Embryonic facial prominence (tissue), 1 donor: ENCODE data around the gene ABO.
"Not testable (repeated sequence)": the region's sequence is repeated elsewhere in the genome, so short reads cannot be mapped to it uniquely, and the experiment has no call there.

Experiments used
- DNase-seq: peaks from one replicate; pipeline ENCODE4 v3.0.0-alpha.2; 2016; ENCODE audit errors: extremely low spot score

ABO gene

GRCh38 chr9:133205996-133206931 lies 68.7 kb downstream of the ABO start:
- DNase-seq, result no peak

- not testable (repeated sequence) for DNase-seq
These were observed 69.5 kb downstream of the ABO start for GRCh38 chr9:133205481-133205887.
